ENCODE measurements around the gene PTPRD.

The PTPRD gene

DNA sequence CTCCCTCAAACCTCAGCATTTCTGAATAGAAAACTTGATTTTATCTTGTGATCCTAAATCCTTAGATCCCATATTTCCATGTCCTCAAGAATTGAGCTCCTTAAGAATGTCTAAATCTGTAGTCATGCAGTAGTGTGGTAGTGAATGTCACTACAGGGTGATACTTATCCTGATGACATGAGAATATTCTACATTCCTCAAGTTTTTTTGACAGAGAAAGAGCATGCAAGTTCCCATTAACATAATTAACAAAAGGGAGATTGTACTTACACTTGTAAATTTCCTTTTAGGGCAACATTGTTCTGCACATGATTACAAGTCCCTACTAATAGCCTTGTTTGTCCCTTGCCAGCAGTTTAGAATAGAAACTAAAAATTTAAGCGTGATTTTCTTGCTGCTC is 352.3 kb downstream of the PTPRD start:
- no peak for DNase-seq

DNA sequence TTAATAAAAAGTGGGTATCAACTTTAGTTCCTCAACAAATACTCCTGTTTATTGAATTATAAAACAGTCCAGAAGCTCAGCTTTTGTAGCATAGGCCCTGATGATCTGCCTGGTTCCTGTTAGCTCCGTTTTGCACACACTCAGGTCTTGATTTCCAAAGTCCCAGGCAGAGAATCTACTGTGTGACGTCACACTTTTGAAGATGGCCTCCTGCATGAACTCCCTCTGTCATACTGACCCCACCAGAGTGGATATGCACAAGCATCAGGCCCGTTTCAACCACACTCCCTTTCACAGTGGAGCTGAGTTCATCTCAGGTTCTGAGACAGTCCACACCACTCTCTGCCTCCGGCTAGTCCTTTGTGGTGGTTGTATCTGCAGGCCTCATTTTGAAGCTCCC is 353.1 kb downstream of the PTPRD start:
- DNase-seq = no peak

GRCh38 chr9:10255758-10256157 is 357.0 kb downstream of the PTPRD start:
- no peak for DNase-seq

DNA sequence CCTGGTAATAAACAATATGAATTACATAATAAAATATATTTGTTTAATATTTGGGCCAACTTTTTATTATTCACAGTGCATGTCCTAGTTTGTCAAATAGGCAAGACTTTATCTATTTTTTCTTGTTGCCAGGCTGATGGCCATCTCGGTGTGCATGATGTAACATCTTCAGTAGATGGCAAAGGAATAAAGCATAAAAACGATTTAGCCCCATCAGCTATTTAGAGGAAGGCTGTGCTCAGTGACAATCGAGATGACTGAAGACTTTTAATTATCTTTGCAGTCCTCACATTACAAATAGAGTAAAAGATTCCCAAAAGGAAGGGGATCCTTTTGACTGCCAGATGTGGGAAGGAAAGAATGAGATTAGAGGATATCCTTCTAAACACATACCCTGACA is 358.5 kb downstream of the PTPRD start:
- DNase-seq = no peak

DNA sequence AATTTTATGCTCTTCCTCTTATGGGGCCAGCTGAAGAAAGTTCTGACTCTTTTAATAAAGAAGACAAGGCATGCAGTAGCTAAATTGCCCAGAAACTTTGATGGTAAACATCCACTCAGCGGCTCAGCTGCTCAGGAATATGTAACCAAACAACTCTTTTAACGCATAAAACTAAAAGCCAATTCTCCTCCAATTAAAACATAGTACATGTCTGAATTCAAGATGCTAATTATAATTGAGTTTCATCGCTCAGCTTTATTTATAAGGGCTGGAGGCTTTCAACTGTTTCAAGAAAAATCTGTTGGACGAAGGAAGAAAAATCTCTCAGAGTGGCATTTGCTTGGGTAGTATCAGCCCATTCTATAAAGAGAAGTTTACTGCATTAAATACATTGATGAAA is 359.5 kb downstream of the PTPRD start:
- no peak for DNase-seq

- no peak for DNase-seq
These were observed 360.6 kb downstream of the PTPRD start for GRCh38 chr9:10252174-10252573.

- no peak for DNase-seq
These were observed 361.3 kb downstream of the PTPRD start for GRCh38 chr9:10251490-10251889.

DNA sequence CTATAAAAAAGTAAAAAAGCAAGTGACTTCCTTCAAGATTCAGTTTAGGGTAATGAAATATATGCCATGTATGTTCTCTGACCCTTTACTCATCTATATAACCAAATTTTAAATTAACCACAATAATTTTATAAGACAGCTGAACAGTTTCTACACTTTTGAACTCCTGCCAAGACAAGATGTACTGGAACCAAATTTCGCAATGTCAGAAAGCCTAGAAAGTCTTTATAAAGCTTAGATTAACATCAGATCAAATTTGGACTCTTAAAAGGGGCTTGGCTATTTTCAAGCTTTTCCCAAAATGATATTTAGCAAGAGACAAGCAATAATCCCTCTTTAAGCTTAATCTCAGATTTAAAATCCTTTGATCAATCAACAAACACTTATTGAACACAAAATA is 362.6 kb downstream of the PTPRD start:
- no peak for DNase-seq

GRCh38 chr9:10248890-10249289 is 363.9 kb downstream of the PTPRD start:
- DNase-seq = no peak

DNA sequence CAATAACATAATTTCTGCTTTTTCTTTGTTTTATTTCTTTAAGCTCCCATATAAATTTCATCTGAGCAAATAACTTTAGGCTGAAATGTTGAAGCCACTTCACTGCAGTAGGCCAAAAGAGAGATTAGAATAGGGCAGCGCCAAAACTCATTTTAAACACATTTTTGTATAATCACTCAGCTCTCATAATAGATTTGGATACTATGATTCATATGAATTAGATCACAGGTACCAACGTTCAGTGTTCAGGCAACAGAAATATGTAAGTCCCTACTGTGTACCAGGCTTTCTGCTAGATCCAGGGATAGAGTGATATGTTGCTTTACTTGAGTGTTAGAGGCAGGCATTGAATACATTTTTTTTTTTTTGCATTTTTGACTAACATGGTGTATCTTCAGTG is 370.5 kb downstream of the PTPRD start:
- no peak for DNase-seq

DNA sequence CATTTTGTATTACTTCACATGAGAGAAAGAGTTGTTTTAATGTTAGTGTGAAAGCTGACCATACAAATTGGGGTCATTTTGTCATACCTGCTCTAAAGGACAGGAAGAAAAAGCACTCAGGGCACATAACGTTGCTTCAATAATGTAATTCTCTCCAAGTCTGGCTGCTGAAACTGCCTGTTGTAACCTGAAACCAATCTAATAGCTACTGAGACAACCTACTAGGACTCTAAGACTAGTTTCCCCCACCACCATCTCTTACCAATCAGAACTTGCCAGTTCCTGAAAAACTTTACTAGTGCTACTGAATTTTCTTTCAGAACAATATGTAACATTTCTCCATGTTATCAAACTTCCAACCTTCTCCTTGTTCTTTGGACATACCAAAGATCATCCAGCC is 374.7 kb downstream of the PTPRD start:
- no peak for DNase-seq

- DNase-seq = no peak
These were observed 375.2 kb downstream of the PTPRD start for GRCh38 chr9:10237584-10237983.

DNA sequence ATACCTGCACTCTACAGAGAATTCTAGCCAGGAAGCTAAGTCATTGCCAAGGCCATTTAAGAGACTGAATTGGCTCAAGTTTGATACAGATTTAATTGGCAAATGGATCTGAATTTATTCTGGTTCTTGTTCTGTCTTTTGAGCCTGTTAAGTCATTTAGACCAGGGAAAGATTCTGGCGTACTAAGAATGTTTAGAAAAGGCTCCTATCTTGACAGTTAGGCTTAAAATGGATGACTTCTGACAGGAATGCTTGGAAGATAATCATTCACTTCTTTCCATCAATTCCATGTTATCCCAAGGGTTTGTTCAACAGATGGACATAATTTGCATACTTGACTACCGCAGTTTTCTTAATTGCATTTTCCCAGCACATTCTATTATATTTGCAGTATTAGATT is 376.6 kb downstream of the PTPRD start:
- no peak for DNase-seq

DNA sequence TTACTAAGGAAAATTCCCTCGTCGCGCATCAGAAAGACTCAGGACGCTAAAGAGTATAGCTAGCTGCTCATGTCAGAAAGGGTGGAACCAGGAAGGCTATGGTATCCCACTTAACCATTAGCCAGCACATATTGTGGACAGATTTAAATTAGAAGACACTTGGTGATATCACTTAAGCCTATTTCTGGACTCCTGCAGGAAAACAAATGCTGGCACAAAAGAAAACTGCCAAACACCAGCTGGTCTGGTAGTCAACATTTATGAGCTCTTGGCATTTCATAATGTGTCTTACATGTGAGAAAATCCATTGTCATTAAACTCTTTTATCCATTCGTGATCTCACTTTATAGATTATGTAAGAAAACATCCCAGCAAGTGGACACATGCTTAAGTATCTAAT is 377.4 kb downstream of the PTPRD start:
- no peak for DNase-seq

GRCh38 chr9:10232352-10232930 is 380.4 kb downstream of the PTPRD start:
- DNase-seq = no peak

- DNase-seq = no peak
These were observed 382.3 kb downstream of the PTPRD start for GRCh38 chr9:10230512-10230911.

GRCh38 chr9:10228082-10228481 is 384.7 kb downstream of the PTPRD start:
- DNase-seq = no peak

DNA sequence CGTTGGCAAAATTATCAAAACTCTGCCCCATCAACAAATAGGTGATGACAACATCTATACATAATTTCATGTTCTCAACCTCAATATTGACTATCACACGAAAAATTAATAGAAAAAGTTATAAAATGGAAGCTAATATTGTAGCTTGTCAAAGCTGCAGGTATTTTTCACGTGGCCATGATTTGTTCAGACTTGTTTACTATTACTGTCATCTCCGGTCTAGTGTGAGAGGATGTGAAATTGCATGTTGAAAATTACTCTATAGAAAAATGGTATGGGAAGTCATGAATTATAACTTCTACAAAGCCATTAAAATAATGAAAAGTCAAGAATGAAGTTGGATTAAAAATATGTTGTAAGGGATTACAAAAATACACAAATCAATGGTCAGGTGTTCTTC is 385.8 kb downstream of the PTPRD start:
- DNase-seq = no peak

DNA sequence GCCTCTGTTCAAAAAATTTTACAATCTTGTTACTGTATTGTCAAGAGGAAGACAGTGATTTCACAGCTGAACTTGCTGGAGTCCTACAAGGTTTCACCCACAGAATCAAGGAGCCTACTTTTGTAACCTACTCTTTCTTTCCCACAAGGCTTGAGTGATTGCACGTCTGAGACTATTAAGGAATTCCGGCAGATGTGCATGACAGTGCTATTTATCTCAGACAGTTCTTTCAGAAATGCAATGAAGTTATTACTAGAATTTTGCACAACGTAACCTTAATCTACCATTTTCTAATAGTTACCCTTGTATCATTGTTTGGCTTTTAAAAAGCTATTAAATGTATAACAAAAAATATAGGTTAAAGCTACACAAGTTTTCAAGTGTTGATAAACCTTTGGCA is 400.1 kb downstream of the PTPRD start:
- no peak for DNase-seq

DNA sequence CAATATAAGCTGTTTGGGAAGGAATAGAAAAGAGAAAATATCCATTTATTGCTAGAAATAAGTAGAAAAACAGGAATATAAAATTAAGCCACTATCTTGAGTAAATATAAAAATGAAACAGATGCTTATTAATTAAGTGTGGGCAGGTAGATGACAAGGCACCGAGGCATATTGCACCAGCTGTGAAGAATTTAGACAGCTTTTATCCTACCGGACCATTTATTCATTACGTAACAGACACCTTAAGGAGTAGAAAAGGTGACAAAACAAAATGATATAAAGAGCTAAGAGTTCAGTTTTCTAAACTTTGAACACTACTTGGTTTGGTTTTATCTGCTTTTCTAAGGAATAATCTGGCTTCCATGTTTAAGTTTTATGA is 404.1 kb downstream of the PTPRD start:
- DNase-seq = no peak

GRCh38 chr9:10204276-10204675 is 408.5 kb downstream of the PTPRD start:
- DNase-seq = no peak

GRCh38 chr9:10173561-10173960 is 439.2 kb downstream of the PTPRD start:
- no peak for DNase-seq

DNA sequence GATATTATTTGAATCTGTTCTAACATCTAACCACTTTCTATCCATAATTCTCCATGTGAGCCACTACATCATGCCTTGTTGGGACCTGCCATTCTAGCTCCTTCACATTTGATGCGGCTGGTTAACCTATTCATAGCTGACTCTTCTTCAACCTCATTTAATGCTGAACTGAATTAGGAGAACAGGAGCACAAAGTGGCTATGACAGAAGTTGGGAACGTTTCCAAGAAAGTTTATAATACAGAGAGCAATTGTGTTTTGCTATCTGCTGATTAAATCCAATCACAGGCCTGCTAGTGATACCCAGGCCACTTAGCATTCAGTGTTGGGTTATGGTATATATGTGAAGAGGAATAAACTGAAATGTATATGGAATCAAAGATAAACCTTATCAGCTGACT is 440.3 kb downstream of the PTPRD start:
- DNase-seq = no peak

DNA sequence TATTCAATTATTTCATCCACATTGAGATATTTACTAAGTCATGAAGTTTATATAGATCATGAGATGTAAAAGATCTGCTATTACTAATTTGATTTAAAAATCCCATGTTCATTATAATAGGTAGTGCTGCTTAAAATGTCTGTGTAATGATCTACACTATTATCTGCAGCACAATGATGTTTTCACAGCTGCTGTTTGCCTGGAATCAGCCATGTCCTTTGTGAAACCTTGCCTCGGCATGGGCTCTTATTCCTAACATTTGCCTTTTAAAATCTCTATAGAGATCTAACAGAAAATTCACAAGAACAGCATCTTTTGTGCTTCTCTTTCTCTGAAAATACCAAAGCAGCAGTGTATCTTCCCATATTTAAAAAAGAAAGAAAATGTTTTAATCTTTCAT is 444.6 kb downstream of the PTPRD start:
- DNase-seq = no peak

GRCh38 chr9:10148796-10149195 is 464.0 kb downstream of the PTPRD start:
- DNase-seq = no peak
